ENCODE results near the gene PROP1. TPM values are rescaled to one million over a fixed set of nuclear protein-coding genes. Genes with fewer than 3 reads are reported as not detected.
"Not testable (repeated sequence)": the region's sequence is repeated elsewhere in the genome, so short reads cannot be mapped to it uniquely, and the experiment has no call there.

PROP1 gene
- total RNA-seq, 1 donor from 2014 or later: not detected

DNA sequence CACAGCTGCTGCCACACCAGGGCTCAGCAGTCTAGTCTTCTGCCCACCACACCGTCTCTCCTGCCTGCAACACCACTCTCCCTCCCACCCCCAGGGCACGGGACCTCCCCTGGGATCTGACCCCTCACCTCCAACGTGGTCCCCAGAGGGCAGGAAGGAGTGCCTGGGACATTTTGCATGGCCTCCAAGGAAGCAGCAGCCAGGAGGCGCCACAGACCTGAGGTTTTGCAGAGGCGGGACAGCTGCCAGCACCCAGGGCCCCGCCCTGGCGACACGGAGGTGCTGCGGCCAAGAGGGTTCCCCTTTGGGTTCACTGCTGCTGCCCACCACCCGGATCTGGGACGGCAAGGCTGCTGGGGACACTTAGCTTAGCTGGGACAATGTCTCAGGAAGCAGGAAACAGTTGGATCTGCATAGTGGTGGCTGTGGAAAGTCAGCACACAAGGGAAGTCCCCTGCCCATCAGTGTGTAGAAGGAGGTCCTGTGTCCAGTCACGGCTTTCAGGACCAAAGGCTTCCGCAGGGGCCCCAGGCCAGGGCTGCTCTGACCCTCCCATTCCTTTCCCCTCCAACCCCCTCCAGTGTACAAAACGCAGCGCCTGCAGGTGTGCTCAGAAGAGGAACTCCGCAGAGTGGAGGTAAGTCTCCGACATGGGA lies 13.8 kb downstream of the PROP1 start:
- DNase-seq (ENCODE audit: low read depth): no peak

DNA sequence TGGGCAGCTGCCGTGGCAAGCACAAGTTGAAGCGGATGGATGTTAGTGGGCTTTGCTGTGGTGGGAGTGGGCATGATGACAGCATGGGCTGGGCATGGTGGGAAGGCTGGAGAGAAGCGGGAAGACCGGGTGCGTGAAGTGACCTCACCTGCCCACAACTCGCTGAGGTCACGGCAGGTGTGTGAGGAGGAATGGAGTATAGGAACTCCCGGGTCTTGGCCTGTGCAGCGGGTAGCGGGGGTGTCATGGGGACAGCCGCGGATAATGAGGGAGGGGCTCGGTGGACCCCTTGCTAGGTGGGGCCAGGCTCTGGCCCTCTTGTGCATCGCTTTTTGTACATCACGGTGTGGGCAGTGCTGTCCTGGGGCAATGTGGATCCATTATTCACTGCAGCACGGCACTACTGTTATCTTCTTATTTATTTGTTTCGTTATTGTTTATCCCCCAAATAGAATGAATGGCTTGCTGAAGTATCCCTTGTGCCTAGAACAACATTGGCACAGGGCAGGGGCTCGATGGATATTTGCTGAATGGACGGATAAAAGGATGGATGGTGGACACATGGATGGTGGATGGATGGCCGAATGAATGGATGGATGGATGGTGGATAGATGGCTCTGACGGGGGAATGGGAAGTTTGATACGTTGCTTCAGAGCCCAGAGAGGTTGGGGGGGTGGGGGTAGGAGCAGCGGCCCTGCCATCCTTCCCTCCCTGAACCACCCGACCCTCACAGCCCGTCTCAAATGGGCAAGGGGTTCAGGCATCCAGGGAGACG lies 14.6 kb downstream of the PROP1 start:
- DNase-seq (ENCODE audit: low read depth): no peak

DNA sequence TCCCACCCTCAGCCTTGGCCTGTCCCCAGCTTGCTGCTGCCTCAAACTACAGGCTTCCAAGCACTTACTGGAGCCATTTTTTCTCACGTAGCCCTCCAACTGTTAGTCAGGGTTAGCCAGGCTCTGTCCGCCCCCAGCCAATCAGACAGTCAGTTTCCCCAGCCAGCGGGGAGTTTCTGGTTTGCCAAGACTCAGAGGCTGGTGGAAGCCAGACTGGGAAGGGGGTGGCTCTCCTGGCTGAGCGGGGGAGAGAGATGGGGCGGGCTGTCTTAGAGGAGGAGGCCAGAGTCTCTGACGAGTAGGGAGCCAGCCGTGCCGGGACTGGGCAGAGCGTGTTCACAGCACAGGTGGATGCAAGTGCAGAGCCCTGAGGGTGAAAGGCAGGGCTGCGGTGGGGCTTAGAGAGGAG lies 15.3 kb downstream of the PROP1 start:
- no peak for DNase-seq (ENCODE audit: low read depth)

DNA sequence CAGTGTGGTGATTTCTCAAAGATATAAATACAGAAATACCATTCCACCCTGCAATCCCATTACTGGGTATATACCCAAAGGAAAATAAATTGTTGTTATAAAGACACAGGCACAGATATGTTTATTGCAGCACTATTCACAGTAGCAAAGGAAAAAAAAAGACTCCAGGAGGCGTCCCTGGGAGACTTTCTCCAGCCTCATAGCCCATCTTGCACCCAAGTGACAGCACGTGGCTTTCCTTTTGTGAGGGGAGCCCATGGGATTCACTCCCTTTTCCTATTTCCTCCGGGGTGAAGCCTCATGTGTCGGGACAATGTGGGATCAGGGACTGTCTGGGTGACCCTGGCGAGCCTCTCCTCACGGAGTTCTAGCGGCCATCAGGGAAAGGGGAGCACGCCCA lies 18.4 kb downstream of the PROP1 start:
- DNase-seq (ENCODE audit: low read depth): not testable (repeated sequence)

DNA sequence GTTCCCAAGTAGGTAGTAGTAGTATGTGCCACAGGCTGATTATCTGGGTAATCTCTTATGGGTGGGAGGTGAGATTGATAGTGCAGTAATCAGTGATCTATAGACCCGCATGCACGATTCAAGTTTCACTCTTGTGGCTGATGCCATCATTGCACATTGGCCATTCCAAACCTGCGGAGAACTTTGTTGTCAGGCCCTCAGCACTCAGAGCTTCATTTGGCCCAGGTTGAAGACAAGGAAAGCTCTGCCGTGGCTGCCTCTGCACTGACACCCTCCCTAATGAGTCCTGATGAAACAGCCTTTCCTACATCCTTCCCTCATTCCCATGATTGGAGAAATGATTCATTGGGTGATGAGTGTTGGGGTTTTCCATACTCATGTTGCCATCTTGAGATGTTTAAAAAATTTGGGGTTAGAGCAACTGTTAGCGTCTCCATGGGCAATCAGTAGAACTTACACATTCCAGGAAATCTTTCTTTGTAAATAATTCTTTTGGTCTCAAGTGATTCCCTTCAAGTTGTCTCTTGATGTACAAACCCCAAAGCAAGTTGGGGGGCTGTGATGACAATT lies 22.9 kb downstream of the PROP1 start:
- DNase-seq (ENCODE audit: low read depth): no peak

DNA sequence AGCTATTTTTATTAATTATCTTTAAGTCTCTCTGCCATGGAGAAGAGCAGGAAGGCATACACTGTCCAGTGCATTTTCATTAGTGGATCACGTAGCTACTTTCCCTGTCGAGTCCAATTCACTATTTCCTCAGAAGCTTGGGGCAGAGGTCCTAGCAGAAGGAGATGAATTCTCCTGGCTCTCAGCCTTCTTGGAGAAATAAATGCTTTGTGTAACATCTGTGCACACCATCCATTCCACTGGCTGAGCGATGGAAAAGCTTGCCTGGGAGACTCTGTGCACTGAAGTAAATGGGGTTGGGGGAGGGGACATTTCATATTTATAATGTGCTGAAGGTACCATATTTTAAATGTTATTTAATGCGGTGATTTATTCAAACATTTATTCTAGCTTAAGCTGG lies 23.4 kb downstream of the PROP1 start:
- no peak for DNase-seq (ENCODE audit: low read depth)

DNA sequence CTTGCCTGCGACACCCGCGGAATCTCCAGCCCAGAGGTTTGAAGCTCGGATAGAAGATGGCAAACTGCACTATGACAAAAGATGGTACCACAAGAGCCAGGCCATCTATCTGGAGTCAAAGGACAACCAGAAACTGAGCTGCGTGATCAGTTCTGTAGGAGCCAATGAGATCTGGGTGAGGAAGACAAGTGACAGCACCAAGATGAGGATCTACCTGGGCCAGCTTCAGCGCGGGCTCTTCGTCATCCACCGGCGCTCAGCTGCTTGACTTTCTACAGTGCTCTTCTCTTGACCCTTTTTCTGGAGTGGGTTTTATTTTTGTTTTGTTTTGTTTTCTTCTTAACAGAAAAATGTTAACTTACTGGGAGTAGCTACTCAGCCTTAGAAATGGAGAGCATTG lies 24.0 kb downstream of the PROP1 start:
- DNase-seq (ENCODE audit: low read depth): not testable (repeated sequence)

DNA sequence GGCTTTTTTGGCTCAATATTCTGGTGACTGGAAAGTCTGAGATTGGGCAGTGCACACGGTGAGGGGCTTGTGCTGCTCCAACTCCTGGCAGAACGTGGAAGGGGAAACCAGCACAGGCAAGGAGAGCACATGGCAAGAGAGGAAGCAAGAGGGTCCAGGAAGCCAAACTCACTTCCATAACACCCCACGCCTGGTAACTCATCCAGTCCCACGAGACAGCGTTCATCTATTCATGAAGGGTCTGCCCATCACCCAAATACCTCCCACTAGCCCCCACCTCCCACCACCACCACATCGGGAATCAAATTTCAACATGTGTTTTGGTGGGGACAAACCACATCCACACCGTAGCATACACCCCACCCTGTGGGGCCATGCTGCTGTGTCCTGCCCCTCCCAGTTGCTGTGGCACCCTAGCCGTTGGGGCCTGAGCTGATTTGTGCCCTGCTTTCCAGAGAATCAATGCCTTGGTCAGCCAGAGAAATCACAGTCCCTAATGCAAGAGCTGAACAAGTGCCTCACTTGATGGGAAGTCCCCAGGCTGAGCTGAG lies 27.3 kb downstream of the PROP1 start:
- no peak for DNase-seq (ENCODE audit: low read depth)

DNA sequence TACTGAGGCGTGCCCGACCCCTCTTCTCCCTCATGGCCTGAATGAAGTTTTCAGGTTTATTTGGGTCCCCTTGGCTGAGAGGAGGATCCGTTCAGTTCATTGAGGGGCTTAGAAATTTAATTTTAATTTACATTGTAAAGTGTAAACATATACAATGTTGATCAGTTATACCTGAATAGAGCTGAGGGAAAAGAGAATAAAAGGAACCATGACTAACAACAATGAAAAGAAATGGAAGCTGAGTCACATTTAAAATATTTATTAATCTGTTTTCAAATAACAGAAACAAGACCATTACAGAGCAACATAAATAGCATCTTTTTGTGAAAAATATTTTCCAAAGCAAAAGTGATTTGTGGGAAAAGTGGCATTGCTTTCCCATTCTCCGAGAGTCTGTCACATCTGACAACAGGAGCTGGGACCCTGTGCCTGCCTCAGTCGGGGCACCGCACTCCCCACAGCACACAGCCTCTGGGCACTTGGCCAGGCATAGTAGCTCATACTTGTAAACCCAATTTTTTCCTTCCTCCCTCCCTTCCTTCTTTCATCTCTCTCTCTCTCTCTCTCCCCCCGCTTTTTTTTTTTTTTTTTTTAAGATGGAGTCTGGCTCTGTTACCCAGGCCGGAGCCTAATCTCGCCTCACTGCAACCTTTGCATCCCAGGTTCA lies 28.7 kb downstream of the PROP1 start:
- DNase-seq (ENCODE audit: low read depth): no peak

DNA sequence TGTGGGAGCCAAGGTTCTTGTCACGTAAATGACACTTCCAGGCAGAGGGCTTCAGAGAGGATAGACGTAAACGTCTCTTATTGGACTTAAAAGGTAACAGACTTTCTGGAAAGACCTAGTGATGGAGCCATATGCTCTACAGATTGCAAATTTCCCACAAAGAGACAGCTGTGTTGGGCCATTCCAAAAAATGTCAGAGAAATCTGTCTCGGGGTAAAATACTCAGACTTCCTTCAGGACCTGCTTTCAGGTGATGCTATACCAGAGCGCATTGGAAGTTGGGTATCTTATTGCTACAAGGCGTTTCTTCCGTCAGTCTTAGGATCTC lies 29.2 kb downstream of the PROP1 start:
- no peak for DNase-seq (ENCODE audit: low read depth)

DNA sequence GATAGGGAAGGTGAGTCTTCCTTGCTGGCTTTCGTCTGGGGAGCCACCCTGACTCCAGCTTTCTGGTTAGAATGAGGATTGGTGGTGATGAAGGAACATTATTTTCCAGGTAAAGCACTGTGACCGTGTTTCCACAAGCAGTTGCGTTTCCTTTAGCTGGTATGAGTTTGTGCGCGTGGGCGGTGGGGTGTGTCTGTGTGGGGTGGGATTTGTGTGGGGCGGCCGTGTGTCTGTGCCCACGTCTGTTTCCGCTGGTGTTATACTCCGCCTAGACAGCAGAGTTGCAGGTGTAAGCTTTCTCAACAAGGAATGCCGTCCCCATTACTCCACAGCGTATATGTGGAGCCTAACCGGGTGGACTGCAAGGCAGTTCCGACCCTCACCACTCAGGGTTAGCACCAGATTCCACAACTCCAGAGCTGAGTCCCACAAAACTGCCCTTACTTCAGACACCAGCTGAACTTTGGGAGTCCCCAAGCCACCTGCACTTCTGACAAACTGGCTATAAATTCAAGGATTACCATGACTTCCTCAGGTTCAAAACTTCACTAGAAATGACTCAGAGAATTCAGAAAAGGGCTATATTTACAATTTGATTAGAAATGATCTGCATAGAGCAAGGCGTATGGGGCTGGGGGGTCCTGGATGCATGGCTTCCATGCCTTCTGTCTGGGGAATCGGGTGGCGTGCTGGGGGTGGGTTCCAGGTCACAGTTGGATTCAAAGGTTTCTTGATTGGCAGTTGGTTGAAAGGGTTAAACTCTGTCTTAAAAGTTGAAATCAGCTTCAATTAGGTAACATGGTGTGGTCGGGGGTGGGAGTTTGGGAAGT lies 29.8 kb downstream of the PROP1 start:
- DNase-seq (ENCODE audit: low read depth): no peak

DNA sequence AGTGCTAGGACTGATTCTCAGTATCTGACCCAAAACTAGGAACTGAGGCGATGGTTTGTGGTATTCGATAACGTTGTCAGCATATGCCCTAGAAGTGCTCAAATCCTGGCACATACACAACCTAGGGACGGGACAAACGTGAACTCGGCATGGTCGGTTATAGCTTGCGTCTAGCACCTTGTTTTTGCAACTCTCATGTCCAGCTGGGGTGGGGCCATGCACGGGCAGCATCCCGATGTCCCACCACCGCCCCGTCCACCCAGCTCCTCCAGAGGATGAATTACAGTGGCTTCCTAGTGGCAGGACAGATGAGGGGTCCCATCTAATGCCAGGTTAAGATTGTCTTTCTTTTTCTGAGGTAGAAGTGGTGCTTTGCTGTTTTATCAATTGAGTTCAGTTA lies 31.6 kb downstream of the PROP1 start:
- no peak for DNase-seq (ENCODE audit: low read depth)

DNA sequence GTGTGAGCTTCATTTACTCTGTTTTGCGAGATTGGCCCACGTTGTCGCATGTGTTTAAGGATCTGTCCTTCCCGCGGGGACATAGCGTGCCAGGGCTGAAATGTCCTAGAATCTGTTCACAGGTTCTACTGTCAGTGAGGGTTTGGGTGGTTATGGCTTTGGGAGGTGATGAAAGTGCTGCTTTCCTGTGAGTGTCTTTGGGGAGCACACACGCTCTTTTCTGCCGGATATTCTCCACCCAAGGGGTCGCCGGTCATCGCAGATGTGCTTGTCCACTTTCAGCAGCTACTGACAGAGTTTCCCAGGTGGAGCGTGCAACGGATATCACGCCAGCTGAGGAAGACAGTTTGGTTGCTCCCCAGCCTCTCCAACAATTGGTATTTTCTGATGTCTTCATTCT lies 32.1 kb downstream of the PROP1 start:
- no peak for DNase-seq (ENCODE audit: low read depth)

DNA sequence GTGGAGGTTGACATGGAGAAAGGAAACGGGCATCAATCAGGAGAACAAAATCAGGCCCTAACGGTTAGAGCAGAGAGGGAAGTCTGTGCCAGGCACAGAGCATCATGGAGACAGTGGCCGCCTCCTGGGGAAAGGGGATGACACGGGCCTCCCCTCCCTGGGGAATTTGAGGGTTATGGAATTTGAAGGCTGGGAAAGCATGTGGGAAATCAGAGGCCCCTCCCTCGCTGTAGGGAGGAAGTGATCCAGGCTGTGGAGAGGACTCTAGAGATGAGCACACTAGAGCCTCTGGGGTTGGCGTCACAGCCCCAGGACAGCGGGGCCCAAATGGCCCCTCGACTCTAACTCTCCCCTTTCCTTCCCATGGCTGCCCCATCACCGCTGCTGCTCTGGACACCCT lies 36.7 kb downstream of the PROP1 start:
- no peak for DNase-seq (ENCODE audit: low read depth)

DNA sequence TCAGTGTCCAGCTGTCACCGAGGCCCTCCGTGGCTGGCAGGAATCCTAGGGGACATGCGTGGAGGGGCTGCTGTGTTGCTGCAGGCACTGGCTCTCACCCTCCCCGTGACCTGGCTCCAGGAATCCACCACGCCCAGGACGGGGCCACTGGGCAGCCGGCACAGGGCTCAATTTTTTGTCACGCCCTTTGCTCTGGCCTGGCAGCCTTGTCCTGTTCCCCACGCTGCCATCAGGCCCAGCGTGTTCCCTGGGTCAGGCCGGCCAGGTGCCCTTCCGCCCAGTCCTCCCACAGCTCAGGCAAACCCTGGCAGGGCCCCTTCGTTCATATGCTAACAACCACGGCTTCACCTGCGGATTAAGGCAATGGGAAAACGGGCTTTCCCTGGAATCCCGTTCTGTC lies 37.3 kb downstream of the PROP1 start:
- DNase-seq (ENCODE audit: low read depth): no peak

DNA sequence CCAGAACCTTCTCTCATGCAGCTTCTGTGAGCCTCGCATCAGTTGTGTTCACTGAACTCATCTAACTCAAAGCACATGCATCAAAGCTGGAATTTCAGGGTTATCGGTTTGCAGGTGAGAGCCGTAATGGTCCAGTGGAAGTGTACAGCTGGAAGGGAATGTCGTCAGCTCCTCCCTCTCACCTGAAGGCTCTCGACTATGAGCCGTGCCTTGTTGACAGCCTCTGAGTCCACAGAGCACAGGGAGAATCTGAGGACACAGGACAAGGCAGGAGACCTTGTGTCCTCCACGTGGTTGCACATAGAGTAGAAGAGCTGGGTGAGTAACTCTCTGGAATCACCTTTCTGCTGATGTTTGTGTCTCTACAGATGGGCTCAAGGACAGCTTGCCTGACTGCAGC lies 38.8 kb downstream of the PROP1 start:
- no peak for DNase-seq (ENCODE audit: low read depth)

DNA sequence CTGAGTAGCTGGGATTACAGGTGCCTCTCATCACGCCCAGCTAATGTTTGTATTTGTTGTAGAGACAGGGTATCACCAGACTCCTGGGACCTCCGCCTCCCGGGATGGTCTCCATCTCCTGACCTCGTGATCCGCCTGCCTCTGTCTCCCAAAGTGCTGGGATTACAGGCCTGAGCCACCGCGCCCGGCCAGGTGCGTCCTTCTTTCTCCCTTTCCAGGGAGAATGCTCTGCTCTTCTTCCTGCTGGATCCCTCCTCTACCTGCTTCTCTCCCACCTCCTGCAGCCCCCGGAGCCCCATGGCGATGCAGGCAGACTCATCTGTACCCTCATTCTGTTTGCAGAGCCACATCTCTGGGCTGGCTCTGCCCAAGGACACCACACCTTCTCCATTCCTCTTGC lies 42.9 kb downstream of the PROP1 start:
- not testable (repeated sequence) for DNase-seq (ENCODE audit: low read depth)

DNA sequence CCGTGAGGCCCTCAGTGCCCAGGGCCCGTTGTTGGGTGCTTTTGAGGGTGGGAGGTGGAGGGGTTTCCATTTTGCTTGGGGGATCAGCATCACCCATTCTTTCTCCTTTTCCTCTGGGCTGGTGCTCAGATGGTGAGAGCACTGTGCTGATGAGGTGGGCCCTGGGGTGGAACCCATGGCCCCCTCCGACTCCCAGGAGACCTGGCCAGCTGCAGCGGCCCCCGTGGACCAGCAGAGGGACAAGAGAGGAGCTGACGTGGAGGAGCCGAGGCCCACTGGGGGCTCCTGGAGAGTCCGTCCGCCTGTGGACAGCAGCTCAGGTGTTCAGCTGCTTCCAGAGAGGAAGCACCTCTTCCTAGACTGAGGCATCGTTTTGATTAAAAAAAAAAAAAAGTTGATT lies 46.4 kb downstream of the PROP1 start:
- DNase-seq (ENCODE audit: low read depth): not testable (repeated sequence)

DNA sequence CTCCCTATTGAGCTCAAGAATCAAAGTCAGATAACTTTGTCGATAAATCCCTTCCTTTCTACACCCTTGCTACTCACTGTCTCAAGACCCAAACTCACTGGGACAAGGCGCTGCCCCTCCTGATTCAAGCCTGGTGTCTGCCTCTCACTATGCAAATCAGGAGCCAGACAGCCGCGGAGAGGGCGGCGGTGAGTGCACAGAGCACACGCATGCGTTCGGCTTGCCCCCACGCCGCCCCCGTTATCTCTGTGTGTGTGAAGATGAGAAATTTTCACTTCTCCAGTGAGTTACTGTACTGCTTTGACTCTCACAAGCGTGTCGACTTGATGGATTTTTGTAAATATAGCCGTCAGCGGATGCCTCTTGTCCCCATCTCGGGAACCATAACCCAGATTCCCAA lies 47.0 kb downstream of the PROP1 start:
- not testable (repeated sequence) for DNase-seq (ENCODE audit: low read depth)

DNA sequence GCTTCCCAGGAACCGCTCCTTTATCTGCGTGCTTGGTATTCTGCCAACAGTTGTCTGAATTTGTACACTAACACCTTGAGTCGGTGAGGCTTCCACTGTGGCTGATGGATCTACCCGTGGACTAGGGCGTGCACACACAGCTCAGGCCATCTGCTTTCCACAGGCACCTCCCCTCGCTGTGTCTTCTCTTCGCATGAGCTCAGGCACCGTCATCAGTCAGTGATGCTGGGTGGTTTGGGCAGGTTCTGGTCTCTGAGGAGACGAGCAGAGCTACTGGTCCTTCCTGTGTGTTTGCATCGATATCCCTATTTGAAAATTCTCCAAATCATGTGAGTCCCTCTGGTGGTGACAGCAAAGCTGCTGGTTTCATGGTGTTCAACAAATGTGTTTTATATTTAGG lies 48.1 kb downstream of the PROP1 start:
- DNase-seq (ENCODE audit: low read depth): not testable (repeated sequence)

DNA sequence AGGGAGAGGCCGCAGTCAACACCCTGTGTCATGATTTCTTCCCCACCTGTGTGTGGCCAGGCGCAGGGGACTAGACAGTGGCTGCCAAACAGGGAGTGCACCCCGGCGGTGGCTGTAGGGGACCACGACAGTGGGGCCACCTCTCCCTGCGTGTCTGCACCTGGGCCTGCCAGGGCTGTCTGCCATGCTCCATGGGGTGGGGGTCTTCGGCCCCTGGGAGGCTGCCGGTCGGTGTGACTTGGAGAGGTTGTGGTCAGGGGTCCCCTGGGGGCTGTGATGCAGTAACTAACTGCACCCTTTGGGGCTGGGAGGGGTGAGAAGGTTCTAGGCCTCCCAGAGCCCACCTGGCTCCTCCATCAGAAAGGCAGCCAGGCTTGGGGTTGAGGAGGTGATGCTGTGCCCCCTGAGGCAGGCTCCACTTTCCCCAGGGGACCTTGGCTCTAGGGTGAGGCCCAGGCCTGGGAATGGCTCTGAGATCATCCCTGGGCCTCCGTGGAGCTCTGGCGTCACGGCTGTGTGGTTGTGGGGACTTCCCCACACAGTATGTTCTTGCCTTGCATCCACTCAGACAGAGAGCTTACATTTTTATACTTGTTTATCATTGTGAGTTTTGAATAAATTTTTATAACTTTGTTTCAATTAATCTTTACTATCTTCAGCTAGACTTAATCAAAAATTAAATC lies 50.3 kb downstream of the PROP1 start:
- DNase-seq (ENCODE audit: low read depth): not testable (repeated sequence)
